ENCODE results near the gene GRID1. TPM values are rescaled to one million over a fixed set of nuclear protein-coding genes. Genes with fewer than 3 reads are reported as not detected.

GRID1 gene
- total RNA-seq, 1 experiment from 2014 or later: 5.6 TPM

DNA sequence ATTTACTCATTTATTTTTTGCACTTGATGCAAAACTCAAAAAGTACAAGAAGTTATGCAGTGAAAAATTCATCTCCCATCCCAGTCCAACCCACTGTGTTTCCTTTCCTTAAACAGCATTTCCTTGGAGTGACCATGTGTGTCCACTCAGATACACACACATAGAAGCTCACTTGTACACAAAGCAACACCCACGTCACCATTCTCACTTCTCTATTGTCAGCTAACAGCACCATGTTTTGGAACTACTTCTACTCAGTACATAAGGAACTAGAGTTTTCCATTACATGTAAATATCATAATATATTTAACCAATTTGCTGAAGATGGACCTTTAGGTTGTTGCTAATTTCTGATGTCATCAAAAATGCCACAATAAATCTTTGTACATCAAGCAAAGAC lies 167.6 kb downstream of the GRID1 start:
- no peaks in the 10 kb centered on the region for H4K20me1 ChIP-seq (ENCODE audit: insufficient read depth)
- H3K9me3 ChIP-seq (ENCODE audit: control insufficient read depth in 1 of 2, insufficient read depth in 1 of 2, low read depth in 1 of 2, low read length in 2 of 2): no peaks in the 10 kb centered on the region
- H3K4me2 ChIP-seq (ENCODE audit: low read length): no peak overlapping the region
- intact Hi-C loops (cut with micrococcal nuclease): no loop called here
- H3K9ac ChIP-seq (ENCODE audit: low read length): no peak overlapping the region
- ChIA-PET RAD21 (ENCODE audit: low non-redundant PET in 1 of 2, low total read pairs in 2 of 2, uncharacterized antibody in 2 of 2, unreplicated experiment in 2 of 2) (no interaction called here), POLR2A (no interaction called here), CTCF (no interaction called here)
- no peak for ATAC-seq
- no peaks in the 10 kb centered on the region for H3K36me3 ChIP-seq (ENCODE audit: control insufficient read depth in 1 of 2, insufficient read depth in 2 of 2, low read length in 2 of 2)
- no peaks in the 10 kb centered on the region for H3K79me2 ChIP-seq (ENCODE audit: insufficient read depth, low read length)
- no peak overlapping the region for H2AFZ ChIP-seq (ENCODE audit: low read depth, low read length, poor library complexity, severe bottlenecking)
- no peaks in the 10 kb centered on the region for H3K4me1 ChIP-seq (ENCODE audit: control insufficient read depth in 1 of 2, insufficient read depth in 2 of 2, low read length in 2 of 2)
- no peaks in the 10 kb centered on the region for H3K9me2 ChIP-seq (ENCODE audit: insufficient read depth)
- TF ChIP-seq POLR2A (IDR thresholded peaks at IDR 0.05; ENCODE audit: borderline replicate concordance, extremely low read depth, insufficient read depth, insufficient read length) (no peak), CBX3 (IDR thresholded peaks at IDR 0.05; ENCODE audit: low read depth) (no peak), FOSL1 (IDR thresholded peaks at IDR 0.05; ENCODE audit: low read depth) (no peak), EZH2 (IDR thresholded peaks at IDR 0.05) (no peak), JUND (IDR thresholded peaks at IDR 0.05) (no peak), SP1 (IDR thresholded peaks at IDR 0.05; ENCODE audit: low read depth) (no peak), EGR1 (IDR thresholded peaks at IDR 0.05; ENCODE audit: low read depth) (no peak), ZFX (IDR thresholded peaks at IDR 0.05) (no peak), CEBPB (IDR thresholded peaks at IDR 0.05; ENCODE audit: low read depth) (no peak), EZH2phosphoT487 (IDR thresholded peaks at IDR 0.05; ENCODE audit: borderline replicate concordance) (no peak), YY1 (IDR thresholded peaks at IDR 0.05; ENCODE audit: extremely low read depth, insufficient replicate concordance, low read depth, low read length) (no peak)
- TF ChIP-seq, protein P1, sequence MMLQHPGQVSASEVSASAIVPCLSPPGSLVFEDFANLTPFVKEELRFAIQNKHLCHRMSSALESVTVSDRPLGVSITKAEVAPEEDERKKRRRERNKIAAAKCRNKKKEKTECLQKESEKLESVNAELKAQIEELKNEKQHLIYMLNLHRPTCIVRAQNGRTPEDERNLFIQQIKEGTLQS (IDR thresholded peaks at IDR 0.05): no peak
- no TSS peak for BruUV-seq (replicated peaks)
- no peak for DNase-seq (ENCODE audit: low read depth, low spot score)
- no peak overlapping the region for H3K27ac ChIP-seq (ENCODE audit: low read depth, low read length)
- no peak overlapping the region for H3K4me3 ChIP-seq (replicated peaks in 1 of 2; ENCODE audit: low read depth in 1 of 2, low read length in 2 of 2)
- no peaks in the 10 kb centered on the region for H3K27me3 ChIP-seq (ENCODE audit: insufficient read depth, low read length)

DNA sequence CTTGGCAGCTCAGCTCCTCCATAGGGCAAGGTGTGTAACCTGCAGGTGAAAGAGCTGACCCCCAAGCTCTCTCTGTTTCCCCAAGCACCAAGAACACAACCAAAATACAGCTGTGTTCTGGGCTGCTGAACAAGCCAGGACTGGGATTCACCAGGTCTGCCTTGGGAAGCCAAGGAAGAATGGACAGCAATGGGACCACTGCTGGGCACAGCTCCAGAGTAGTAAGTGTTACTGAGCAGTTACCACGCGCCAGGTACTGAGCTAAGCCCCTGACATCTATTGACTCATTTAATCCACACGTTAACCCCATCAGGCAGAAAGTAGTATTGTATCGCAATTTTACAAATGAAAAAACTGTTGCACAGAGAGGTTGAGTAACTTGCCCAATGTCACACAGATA lies 168.3 kb downstream of the GRID1 start:
- H3K9me2 ChIP-seq (ENCODE audit: insufficient read depth): no peaks in the 10 kb centered on the region
- H3K9ac ChIP-seq (ENCODE audit: low read length): no peak overlapping the region
- H3K4me2 ChIP-seq (ENCODE audit: low read length): no peak overlapping the region
- POLR2A ChIA-PET: no interaction called here
- H3K4me3 ChIP-seq (replicated peaks in 1 of 2; ENCODE audit: low read depth in 1 of 2, low read length in 2 of 2): no peak overlapping the region
- H3K27me3 ChIP-seq (ENCODE audit: insufficient read depth, low read length): no peaks in the 10 kb centered on the region
- no peaks in the 10 kb centered on the region for H3K9me3 ChIP-seq (ENCODE audit: control insufficient read depth in 1 of 2, insufficient read depth in 1 of 2, low read depth in 1 of 2, low read length in 2 of 2)
- RAD21 ChIA-PET (ENCODE audit: low non-redundant PET in 1 of 2, low total read pairs in 2 of 2, uncharacterized antibody in 2 of 2, unreplicated experiment in 2 of 2): no interaction called here
- no peak for ATAC-seq
- H4K20me1 ChIP-seq (ENCODE audit: insufficient read depth): no peaks in the 10 kb centered on the region
- H3K27ac ChIP-seq (ENCODE audit: low read depth, low read length): no peak overlapping the region
- CTCF ChIA-PET: no interaction called here
- H3K79me2 ChIP-seq (ENCODE audit: insufficient read depth, low read length): no peaks in the 10 kb centered on the region
- H3K36me3 ChIP-seq (ENCODE audit: control insufficient read depth in 1 of 2, insufficient read depth in 2 of 2, low read length in 2 of 2): no peaks in the 10 kb centered on the region
- intact Hi-C loops (cut with micrococcal nuclease): no loop called here
- no peak for DNase-seq (ENCODE audit: low read depth, low spot score)
- no peak overlapping the region for H2AFZ ChIP-seq (ENCODE audit: low read depth, low read length, poor library complexity, severe bottlenecking)
- no TSS peak for BruUV-seq (replicated peaks)
- no peaks in the 10 kb centered on the region for H3K4me1 ChIP-seq (ENCODE audit: control insufficient read depth in 1 of 2, insufficient read depth in 2 of 2, low read length in 2 of 2)
- TF ChIP-seq TCF7L2 (IDR thresholded peaks at IDR 0.05; ENCODE audit: borderline replicate concordance, extremely low read depth, insufficient read depth, insufficient read length): no peak
- TF ChIP-seq FOSL1 (IDR thresholded peaks at IDR 0.05; ENCODE audit: low read depth): no peak
- no peak for TF ChIP-seq SP1 (IDR thresholded peaks at IDR 0.05; ENCODE audit: low read depth)
- TF ChIP-seq SIN3A (IDR thresholded peaks at IDR 0.05; ENCODE audit: low read depth): no peak
- no peak for TF ChIP-seq YY1 (IDR thresholded peaks at IDR 0.05; ENCODE audit: extremely low read depth, insufficient replicate concordance, low read depth, low read length)
- TF ChIP-seq EGR1 (IDR thresholded peaks at IDR 0.05; ENCODE audit: low read depth): no peak
- TF ChIP-seq CBX3 (IDR thresholded peaks at IDR 0.05; ENCODE audit: low read depth): no peak
- no peak for TF ChIP-seq EZH2 (IDR thresholded peaks at IDR 0.05)
- TF ChIP-seq, protein P2, sequence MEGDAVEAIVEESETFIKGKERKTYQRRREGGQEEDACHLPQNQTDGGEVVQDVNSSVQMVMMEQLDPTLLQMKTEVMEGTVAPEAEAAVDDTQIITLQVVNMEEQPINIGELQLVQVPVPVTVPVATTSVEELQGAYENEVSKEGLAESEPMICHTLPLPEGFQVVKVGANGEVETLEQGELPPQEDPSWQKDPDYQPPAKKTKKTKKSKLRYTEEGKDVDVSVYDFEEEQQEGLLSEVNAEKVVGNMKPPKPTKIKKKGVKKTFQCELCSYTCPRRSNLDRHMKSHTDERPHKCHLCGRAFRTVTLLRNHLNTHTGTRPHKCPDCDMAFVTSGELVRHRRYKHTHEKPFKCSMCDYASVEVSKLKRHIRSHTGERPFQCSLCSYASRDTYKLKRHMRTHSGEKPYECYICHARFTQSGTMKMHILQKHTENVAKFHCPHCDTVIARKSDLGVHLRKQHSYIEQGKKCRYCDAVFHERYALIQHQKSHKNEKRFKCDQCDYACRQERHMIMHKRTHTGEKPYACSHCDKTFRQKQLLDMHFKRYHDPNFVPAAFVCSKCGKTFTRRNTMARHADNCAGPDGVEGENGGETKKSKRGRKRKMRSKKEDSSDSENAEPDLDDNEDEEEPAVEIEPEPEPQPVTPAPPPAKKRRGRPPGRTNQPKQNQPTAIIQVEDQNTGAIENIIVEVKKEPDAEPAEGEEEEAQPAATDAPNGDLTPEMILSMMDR (IDR thresholded peaks at IDR 0.05 in 2 of 3, conservative IDR thresholded peaks at IDR 0.05 in 1 of 3; ENCODE audit: borderline replicate concordance in 1 of 3, insufficient read depth in 1 of 3, low read depth in 2 of 3, low read length in 2 of 3): no peak
- TF ChIP-seq JUND (IDR thresholded peaks at IDR 0.05): no peak
- no peak for TF ChIP-seq POLR2AphosphoS5 (IDR thresholded peaks at IDR 0.05; ENCODE audit: low read depth, low read length)
- TF ChIP-seq ZNF274 (IDR thresholded peaks at IDR 0.05; ENCODE audit: low read depth, low read length): no peak
- no peak for TF ChIP-seq CEBPB (IDR thresholded peaks at IDR 0.05; ENCODE audit: low read depth)
- TF ChIP-seq, protein P3, sequence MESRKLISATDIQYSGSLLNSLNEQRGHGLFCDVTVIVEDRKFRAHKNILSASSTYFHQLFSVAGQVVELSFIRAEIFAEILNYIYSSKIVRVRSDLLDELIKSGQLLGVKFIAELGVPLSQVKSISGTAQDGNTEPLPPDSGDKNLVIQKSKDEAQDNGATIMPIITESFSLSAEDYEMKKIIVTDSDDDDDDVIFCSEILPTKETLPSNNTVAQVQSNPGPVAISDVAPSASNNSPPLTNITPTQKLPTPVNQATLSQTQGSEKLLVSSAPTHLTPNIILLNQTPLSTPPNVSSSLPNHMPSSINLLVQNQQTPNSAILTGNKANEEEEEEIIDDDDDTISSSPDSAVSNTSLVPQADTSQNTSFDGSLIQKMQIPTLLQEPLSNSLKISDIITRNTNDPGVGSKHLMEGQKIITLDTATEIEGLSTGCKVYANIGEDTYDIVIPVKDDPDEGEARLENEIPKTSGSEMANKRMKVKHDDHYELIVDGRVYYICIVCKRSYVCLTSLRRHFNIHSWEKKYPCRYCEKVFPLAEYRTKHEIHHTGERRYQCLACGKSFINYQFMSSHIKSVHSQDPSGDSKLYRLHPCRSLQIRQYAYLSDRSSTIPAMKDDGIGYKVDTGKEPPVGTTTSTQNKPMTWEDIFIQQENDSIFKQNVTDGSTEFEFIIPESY (IDR thresholded peaks at IDR 0.05; ENCODE audit: extremely low read depth, insufficient replicate concordance, low read length): no peak

Data from HCT116 (cell line).